Peyer's patch (tissue), 4 donors: ENCODE measurements around the gene IARS2. TPM values are rescaled to one million over a fixed set of nuclear protein-coding genes. Genes with fewer than 3 reads are reported as not detected.
"Not testable (repeated sequence)": the region's sequence is repeated elsewhere in the genome, so short reads cannot be mapped to it uniquely, and the experiment has no call there.

Experiments used
- DNase-seq, 3 donors: peaks; one replicate each; pipeline ENCODE4 v3.0.0-alpha.2; 2017 to 2019
- H3K27ac ChIP-seq, 4 donors: fragments of 200-600 bp; sonication (generic); one replicate each; pipeline ENCODE4 v1.5.1; 2016 to 2019
- H3K27me3 ChIP-seq, 2 donors: fragments of 200-600 bp; sonication (generic); one replicate each; pipeline ENCODE4 v1.5.1; 2019
- H3K36me3 ChIP-seq, 3 donors: fragments of 200-600 bp; sonication (generic); one replicate each; pipeline ENCODE4 v1.5.1; 2016 to 2019
- H3K4me1 ChIP-seq, 4 donors: fragments of 200-600 bp; sonication (generic); one replicate each; pipeline ENCODE4 v1.5.1; 2016 to 2019
- H3K4me3 ChIP-seq, 4 donors: fragments of 200-600 bp; sonication (generic); 1 replicate in 3 of 4; 2 replicates in 1 of 4; pipeline ENCODE4 v1.5.1; 2016 to 2019; ENCODE audit warnings: mild to moderate bottlenecking in 1 of 4
- H3K9me3 ChIP-seq, 4 donors: fragments of 200-600 bp; sonication (generic); one replicate each; pipeline ENCODE4 v1.5.1; 2016 to 2019; ENCODE audit warnings: mild to moderate bottlenecking in 1 of 4
- POLR2A ChIP-seq, 2 donors: fragments of 450-650 bp; IDR thresholded peaks; one replicate each; pipeline ENCODE4 v1.5.1; 2017; ENCODE audit warnings: antibody characterized with exemption in 2 of 2, mild to moderate bottlenecking in 2 of 2, moderate library complexity in 2 of 2
- total RNA-seq, 4 donors: library from RNA; depleted of rRNA; stranded (reverse); fragments of >200 nt; gene quantifications; one replicate each; pipeline ENCODE4 v1.1.0, GENCODE V29; 2016
- TF ChIP-seq, protein P1 (sequence below), 6 experiments: fragments of 450-650 bp in 4 of 6; fragments of 200-600 bp in 2 of 6; sonication (generic) in 1 of 6; IDR thresholded peaks; one replicate each; pipeline ENCODE4 v1.5.1; 2017 to 2019; ENCODE audit warnings: antibody characterized with exemption in 6 of 6, mild to moderate bottlenecking in 3 of 6, moderate library complexity in 1 of 6

IARS2 gene
- total RNA-seq, 4 donors from 2014 or later, result 42.1 to 59.1 (median 52.4) TPM

DNA sequence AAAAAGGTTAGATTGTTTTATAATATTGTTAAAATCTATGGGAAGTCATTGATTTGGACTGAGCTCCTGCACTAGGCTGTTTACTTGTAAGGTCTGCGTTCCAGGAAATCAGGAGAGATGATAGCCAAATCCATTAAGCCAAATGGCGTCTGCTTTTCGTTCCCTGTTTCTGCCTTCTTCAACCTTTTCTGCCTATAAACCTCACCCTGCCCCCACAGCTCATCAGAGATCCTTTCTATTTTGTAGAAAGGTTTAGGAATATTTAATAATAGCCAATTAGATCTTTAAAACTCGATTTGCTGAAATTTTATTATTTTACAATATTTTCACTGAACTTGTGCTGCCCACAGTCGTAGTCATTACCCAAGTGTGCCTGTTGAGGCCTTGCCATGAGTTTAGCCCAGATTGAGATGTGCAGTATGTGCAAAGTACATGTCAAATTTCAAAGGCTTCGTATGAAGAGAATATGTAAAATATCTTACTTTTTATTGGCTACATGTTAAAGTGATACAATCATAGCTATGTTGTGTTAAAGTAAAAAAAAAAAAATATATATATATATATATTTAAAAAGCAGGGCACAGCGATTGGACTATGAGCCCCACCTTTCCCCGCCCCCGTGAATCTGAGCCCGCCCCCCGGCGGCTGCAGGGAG, 444 bp upstream of the IARS2 start:
- TF ChIP-seq, protein P1, sequence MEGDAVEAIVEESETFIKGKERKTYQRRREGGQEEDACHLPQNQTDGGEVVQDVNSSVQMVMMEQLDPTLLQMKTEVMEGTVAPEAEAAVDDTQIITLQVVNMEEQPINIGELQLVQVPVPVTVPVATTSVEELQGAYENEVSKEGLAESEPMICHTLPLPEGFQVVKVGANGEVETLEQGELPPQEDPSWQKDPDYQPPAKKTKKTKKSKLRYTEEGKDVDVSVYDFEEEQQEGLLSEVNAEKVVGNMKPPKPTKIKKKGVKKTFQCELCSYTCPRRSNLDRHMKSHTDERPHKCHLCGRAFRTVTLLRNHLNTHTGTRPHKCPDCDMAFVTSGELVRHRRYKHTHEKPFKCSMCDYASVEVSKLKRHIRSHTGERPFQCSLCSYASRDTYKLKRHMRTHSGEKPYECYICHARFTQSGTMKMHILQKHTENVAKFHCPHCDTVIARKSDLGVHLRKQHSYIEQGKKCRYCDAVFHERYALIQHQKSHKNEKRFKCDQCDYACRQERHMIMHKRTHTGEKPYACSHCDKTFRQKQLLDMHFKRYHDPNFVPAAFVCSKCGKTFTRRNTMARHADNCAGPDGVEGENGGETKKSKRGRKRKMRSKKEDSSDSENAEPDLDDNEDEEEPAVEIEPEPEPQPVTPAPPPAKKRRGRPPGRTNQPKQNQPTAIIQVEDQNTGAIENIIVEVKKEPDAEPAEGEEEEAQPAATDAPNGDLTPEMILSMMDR (IDR thresholded peaks at IDR 0.05), result no peak
- no peak for TF ChIP-seq POLR2A (IDR thresholded peaks at IDR 0.05)
- Histone ChIP-seq H3K36me3 (peaks cover 0 to 23% (median 0%) of the 10 kb centered on the region in 3 donors), H3K9me3 (no peaks in the 10 kb centered on the region), H3K4me3 (peak overlapping the region; percentile 70 to 92 (median 85)), H3K4me1 (peaks cover 0 to 17% (median 0%) of the 10 kb centered on the region in 4 donors), H3K27ac (peak overlapping the region in 3 of 4 donors; percentile 72 to 85 (median 79)), H3K27me3 (no peaks in the 10 kb centered on the region)
- no peak for DNase-seq

DNA sequence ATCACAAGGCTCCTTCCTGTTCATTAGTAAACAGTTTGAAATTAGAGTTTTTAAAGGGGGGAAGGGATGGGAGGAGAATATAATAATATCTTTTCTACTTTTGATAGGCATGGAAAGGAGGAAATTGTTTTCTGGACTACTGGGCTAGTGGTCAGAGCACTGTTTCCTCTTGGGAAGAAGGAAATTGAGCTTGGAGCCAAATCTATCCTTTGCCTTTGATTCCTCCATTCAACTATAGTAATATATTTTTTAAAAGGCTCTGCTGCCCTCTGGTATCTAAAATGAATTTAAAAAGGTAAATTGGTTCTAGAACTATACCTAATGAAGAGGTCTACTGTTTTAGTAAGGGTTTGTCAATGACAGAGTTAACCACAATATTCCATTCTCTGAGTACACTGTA, 5.9 kb downstream of the IARS2 start:
- Histone ChIP-seq H3K27me3 (no peaks in the 10 kb centered on the region), H3K4me3 (no peak overlapping the region), H3K27ac (no peak overlapping the region), H3K9me3 (no peaks in the 10 kb centered on the region), H3K36me3 (peaks cover 0 to 72% (median 0%) of the 10 kb centered on the region in 3 donors), H3K4me1 (peaks cover 0 to 11% (median 0%) of the 10 kb centered on the region in 4 donors)
- TF ChIP-seq, protein P1 (IDR thresholded peaks at IDR 0.05), result no peak
- TF ChIP-seq POLR2A (IDR thresholded peaks at IDR 0.05), result no peak
- no peak for DNase-seq

DNA sequence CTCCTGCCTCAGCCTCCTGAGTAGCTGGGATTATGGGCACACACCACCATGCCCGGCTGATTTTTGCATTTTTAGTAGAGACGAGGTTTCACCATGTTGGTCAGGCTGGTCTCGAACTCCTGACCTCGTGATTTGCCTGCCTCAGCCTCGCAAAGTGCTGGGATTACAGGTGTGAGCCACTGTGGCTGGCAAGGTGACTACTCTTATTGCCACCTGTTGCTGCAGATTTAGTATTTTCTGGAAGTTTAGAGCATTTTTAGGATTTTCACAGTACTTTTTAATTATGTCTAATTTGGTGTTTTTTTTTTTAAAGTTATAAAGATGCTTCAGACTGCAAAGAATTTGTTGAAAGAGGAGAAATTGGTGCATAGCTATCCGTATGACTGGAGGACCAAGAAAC, 16.5 kb downstream of the IARS2 start:
- not testable (repeated sequence) for H3K4me3 ChIP-seq, H3K4me1 ChIP-seq, H3K27ac ChIP-seq, H3K9me3 ChIP-seq, DNase-seq, H3K27me3 ChIP-seq
- peaks cover 0 to 61% (median 0%) of the 10 kb centered on the region in 3 donors for H3K36me3 ChIP-seq

DNA sequence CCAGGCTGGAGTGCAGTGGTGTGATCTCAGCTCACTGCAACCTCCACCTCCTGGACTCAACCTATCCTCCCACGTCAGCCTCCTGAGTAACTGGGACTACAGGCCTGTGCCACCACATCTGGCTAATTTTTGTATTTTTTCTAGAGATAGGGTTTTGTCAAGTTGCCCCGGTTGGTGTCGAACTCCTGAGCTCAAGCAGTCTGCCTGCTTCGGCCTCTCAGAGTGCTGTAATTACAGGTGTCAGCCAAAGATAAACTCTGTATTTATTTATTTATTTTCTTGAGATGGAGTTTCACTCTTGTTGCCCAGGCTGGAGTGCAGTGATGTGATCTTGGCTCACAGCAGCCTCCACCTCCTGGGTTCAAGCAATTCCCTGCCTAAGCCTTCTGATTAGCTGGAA, 18.7 kb downstream of the IARS2 start:
- H3K9me3 ChIP-seq, H3K27ac ChIP-seq, H3K4me3 ChIP-seq, H3K4me1 ChIP-seq, H3K27me3 ChIP-seq, DNase-seq: not testable (repeated sequence)
- peaks cover 0 to 60% (median 0%) of the 10 kb centered on the region in 3 donors for H3K36me3 ChIP-seq

DNA sequence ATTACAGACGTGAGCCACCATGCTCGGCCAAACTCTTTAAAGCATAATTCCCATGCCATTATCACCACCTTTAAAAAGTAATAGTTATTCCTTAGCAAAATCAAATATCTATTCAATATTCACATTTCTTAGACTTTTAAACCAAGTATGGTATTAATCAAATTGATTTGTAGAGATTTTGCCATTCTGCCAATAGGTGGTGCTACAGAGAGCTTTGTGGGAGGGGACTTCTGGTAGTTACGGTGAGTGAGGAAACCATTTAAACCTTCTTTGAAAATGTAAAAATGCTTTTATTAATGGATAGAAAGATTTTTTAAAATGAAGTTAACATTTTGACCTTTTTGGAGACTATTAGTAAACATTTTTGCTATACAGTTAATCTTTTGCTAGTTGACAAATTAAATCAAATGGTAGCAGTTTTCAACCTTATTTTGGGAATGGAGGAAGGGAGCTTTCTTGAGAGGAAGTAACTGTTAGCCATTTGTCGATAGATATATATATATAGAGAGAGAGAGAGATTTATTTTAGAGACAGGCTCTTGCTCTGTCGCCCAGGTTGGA, 19.3 kb downstream of the IARS2 start:
- peak in 1 of 3 donors; percentile 60 for DNase-seq
- Histone ChIP-seq H3K9me3 (no peaks in the 10 kb centered on the region), H3K4me1 (no peaks in the 10 kb centered on the region), H3K4me3 (no peak overlapping the region), H3K27me3 (no peaks in the 10 kb centered on the region), H3K27ac (no peak overlapping the region), H3K36me3 (peaks cover 0 to 56% (median 0%) of the 10 kb centered on the region in 3 donors)
- no peak for TF ChIP-seq POLR2A (IDR thresholded peaks at IDR 0.05)
- TF ChIP-seq, protein P1 (IDR thresholded peaks at IDR 0.05), result peak in 5 of 6 experiments; percentile 35 to 73 (median 64)

DNA sequence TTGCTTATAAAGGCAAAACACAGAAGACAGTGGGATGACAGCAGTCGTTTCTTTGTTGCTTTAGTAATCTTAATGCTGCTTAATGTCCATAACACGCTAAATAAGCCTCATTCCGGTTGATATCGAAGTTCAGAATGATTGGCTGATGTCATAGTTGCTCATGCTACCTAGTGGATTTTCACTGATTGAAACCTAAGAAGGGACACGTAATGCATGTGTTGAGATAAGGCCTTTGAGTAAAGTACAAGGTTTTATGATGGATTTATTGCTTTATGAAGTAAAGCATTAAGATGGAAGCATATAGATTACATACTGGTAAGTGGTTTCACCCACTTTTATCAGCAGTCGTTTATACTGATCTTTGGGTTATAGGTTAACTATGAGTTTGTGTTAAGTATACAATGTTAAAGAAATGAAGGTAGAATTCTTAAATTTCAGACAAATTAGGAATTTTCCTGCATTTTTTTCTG, 25.1 kb downstream of the IARS2 start:
- peak overlapping the region in 3 of 4 donors; percentile 9 to 69 (median 69) for H3K27ac ChIP-seq
- peak; percentile 95 to 96 for TF ChIP-seq POLR2A (IDR thresholded peaks at IDR 0.05)
- TF ChIP-seq, protein P1 (IDR thresholded peaks at IDR 0.05), result no peak
- H3K27me3 ChIP-seq, result no peaks in the 10 kb centered on the region
- no peaks in the 10 kb centered on the region for H3K9me3 ChIP-seq
- peaks cover 0 to 22% (median 0%) of the 10 kb centered on the region in 3 donors for H3K36me3 ChIP-seq
- DNase-seq, result no peak
- H3K4me3 ChIP-seq, result peak overlapping the region in 2 of 4 donors; percentile 44 to 50
- peaks cover 0 to 6% (median 0%) of the 10 kb centered on the region in 4 donors for H3K4me1 ChIP-seq
